ENCODE results near the gene PLCG1. TPM values are rescaled to one million over a fixed set of nuclear protein-coding genes. Genes with fewer than 3 reads are reported as not detected.

Gene PLCG1
- total and polyA plus RNA-seq, 2 experiments from 2014 or later, result 27.4 to 206 TPM

- no peak for TF ChIP-seq ETS1 (IDR thresholded peaks at IDR 0.05)
- no peak for TF ChIP-seq CREB1 (CRISPR knock-in tag; IDR thresholded peaks at IDR 0.05; ENCODE audit: low read depth)
- TF ChIP-seq JUNB (IDR thresholded peaks at IDR 0.05; ENCODE audit: unreplicated experiment), result no peak
- no peak for TF ChIP-seq REST (IDR thresholded peaks at IDR 0.05; ENCODE audit: unreplicated experiment)
- no peak for TF ChIP-seq ZNF114 (CRISPR knock-in tag; IDR thresholded peaks at IDR 0.05)
- TF ChIP-seq CTCF (conservative IDR thresholded peaks at IDR 0.05; ENCODE audit: low read depth in 2 of 2), result no peak
- TF ChIP-seq POLR2AphosphoS5 (IDR thresholded peaks at IDR 0.05; ENCODE audit: low read depth), result no peak
These were observed 27.3 kb upstream of the PLCG1 start (continued) for GRCh38 chr20:41110012-41110411.

GRCh38 chr20:41110930-41111577, 26.3 kb upstream of the PLCG1 start:
- Mint-ChIP-seq H3K4me3 (no peak overlapping the region), H3K36me3 (ENCODE audit: low read depth) (peaks cover 74% of the 10 kb centered on the region), H3K27me3 (ENCODE audit: insufficient read depth, low read depth, poor library complexity) (no peaks in the 10 kb centered on the region), H3K4me1 (no peaks in the 10 kb centered on the region), H3K9me3 (no peaks in the 10 kb centered on the region), H3K27ac (peak overlapping the region; percentile 64; the same call in 1 of the 2 replicates)
- Histone ChIP-seq H3K4me3 (no peak overlapping the region), H4K20me1 (replicated peaks; ENCODE audit: insufficient read depth) (peaks cover 3% of the 10 kb centered on the region; the same call in 1 of the 2 replicates), H2AFZ (no peak overlapping the region), H3K4me2 (no peak overlapping the region), H3K9me2 (ENCODE audit: insufficient read depth) (no peaks in the 10 kb centered on the region), H3K79me2 (replicated peaks; ENCODE audit: insufficient read depth) (no peaks in the 10 kb centered on the region), H3K4me1 (ENCODE audit: insufficient read depth) (no peaks in the 10 kb centered on the region), H3K36me3 (ENCODE audit: insufficient read depth) (peaks cover 36% of the 10 kb centered on the region), H3F3A (replicated peaks; ENCODE audit: low read depth) (peaks cover 3% of the 10 kb centered on the region; the same call in 1 of the 2 replicates), H3K27ac (ENCODE audit: low read depth) (no peak overlapping the region), H3K27me3 (ENCODE audit: insufficient read depth) (no peaks in the 10 kb centered on the region)
- ATAC-seq (no peak), DNase-seq (ENCODE audit: low spot score) (no peak)
- TF ChIP-seq NANOG (IDR thresholded peaks at IDR 0.05; ENCODE audit: borderline replicate concordance), result no peak
- no peak for TF ChIP-seq STAT1 (IDR thresholded peaks at IDR 0.05; ENCODE audit: unreplicated experiment)
- no peak for TF ChIP-seq ZNF114 (CRISPR knock-in tag; IDR thresholded peaks at IDR 0.05)
- no peak for TF ChIP-seq POLR2AphosphoS5 (IDR thresholded peaks at IDR 0.05; ENCODE audit: low read depth)
- no peak for TF ChIP-seq CTCF (conservative IDR thresholded peaks at IDR 0.05; ENCODE audit: low read depth in 2 of 2)
- TF ChIP-seq JUNB (IDR thresholded peaks at IDR 0.05; ENCODE audit: unreplicated experiment), result no peak

Measured in GM23338 (cell line).